ENCODE results near the gene PHKA2. TPM values are rescaled to one million over a fixed set of nuclear protein-coding genes. Genes with fewer than 3 reads are reported as not detected.
"Not testable (repeated sequence)": the region's sequence is repeated elsewhere in the genome, so short reads cannot be mapped to it uniquely, and the experiment has no call there.

Gene PHKA2, protein sequence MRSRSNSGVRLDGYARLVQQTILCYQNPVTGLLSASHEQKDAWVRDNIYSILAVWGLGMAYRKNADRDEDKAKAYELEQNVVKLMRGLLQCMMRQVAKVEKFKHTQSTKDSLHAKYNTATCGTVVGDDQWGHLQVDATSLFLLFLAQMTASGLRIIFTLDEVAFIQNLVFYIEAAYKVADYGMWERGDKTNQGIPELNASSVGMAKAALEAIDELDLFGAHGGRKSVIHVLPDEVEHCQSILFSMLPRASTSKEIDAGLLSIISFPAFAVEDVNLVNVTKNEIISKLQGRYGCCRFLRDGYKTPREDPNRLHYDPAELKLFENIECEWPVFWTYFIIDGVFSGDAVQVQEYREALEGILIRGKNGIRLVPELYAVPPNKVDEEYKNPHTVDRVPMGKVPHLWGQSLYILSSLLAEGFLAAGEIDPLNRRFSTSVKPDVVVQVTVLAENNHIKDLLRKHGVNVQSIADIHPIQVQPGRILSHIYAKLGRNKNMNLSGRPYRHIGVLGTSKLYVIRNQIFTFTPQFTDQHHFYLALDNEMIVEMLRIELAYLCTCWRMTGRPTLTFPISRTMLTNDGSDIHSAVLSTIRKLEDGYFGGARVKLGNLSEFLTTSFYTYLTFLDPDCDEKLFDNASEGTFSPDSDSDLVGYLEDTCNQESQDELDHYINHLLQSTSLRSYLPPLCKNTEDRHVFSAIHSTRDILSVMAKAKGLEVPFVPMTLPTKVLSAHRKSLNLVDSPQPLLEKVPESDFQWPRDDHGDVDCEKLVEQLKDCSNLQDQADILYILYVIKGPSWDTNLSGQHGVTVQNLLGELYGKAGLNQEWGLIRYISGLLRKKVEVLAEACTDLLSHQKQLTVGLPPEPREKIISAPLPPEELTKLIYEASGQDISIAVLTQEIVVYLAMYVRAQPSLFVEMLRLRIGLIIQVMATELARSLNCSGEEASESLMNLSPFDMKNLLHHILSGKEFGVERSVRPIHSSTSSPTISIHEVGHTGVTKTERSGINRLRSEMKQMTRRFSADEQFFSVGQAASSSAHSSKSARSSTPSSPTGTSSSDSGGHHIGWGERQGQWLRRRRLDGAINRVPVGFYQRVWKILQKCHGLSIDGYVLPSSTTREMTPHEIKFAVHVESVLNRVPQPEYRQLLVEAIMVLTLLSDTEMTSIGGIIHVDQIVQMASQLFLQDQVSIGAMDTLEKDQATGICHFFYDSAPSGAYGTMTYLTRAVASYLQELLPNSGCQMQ
- total RNA-seq = 10 to 100 TPM; 19.1 to 29.4 TPM

DNA sequence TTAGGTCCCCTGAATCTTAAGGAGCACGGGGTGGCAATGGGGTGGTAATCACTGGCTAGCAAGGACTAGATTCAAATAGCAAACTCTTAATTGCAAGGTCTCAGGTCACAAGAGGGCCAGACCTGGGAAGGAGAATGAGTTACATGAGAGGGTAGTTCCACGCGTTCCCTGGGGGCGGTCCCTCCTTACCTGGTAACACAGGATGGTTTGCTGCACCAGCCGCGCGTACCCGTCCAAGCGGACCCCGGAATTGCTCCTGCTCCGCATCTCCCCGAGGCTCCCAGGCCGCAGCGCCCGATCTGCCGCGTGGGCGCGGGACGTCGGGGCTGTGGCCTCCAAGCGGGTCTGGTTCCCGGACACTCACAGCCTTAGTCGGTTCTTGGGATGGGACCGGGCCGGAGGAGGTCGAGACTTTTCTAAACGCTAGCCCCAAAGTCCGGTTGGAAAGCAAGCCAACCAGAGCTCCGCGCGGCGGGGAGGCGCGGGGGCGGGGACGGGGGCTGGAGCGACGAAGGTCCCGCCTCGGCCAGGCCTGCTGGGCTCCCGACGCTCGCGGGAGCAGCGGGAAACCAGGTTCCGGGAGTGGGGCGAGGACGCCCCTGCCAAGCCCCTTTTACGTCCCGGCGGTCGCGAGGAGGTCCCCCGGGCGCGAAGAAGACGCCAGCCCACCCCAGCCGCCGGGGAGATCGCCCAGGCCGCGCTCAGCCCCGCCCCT is at the start of gene PHKA2:
TSS of gene PHKA2 (minus strand) at position 449 of the 715 bp plus-strand sequence. CDS start at position 267, 182 bp downstream.
- H3K27me3 Mint-ChIP-seq = peaks cover 0 to 4% of the 10 kb centered on the region in 2 donors
- no peaks in the 10 kb centered on the region for H3K36me3 Mint-ChIP-seq
- peak within 1 kb of the TSS; percentile 97 for H3K4me3 Mint-ChIP-seq
- ATAC-seq (peak; percentile 64 to 73), DNase-seq (ENCODE audit: low spot score) (peak; percentile 73)
- no peaks in the 10 kb centered on the region for H3K9me3 Mint-ChIP-seq
- H3K4me1 Mint-ChIP-seq (ENCODE audit: low read depth in 2 of 2) = peaks cover 4 to 5% of the 10 kb centered on the region in 2 donors
- peak within 1 kb of the TSS; percentile 86 to 87 for H3K27ac Mint-ChIP-seq

DNA sequence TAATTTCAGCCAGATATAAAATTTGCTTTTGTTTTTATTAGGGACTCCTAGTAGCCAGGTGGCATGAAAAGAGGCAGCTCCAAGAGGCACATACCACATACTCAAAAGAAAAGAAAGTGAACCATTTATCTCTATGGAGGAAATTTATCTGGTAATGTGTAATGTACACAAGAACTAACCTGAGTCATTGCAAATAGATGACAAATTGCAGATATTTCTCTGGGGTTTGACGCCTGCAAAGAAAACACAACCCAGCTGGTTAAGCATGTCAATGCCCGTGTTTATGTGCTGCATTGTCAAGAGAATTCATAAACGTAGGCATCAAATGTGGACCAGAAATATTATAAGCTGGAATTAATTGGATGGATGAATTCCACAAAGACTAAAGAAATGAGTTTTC is 46.9 kb upstream of the PHKA2 start:
- H3K36me3 Mint-ChIP-seq = no peaks in the 10 kb centered on the region
- no peak overlapping the region for H3K4me3 Mint-ChIP-seq
- peaks cover 0 to 2% of the 10 kb centered on the region in 2 donors for H3K4me1 Mint-ChIP-seq (ENCODE audit: low read depth in 2 of 2)

DNA sequence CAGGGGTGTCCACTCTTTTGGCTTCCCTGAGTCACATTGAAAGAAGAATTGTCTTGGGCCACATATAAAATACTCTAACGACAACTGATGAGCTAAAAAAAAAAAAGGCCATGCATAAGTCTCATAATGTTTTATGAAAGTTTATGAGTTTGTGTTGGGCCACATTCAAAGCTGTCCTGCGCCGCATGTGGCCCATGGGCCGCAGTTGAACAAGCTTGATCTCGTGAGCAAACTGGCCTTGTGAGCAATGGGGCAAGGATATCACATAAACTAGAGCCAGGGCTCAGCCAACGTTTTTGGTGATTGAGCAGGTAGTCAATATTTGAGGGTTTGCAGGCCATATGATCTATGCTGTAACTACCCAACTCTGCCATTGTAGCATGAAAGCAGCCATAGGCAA is 44.6 kb upstream of the PHKA2 start:
- Mint-ChIP-seq H3K9me3 (no peaks in the 10 kb centered on the region), H3K4me3 (no peak overlapping the region), H3K36me3 (no peaks in the 10 kb centered on the region), H3K4me1 (ENCODE audit: low read depth in 2 of 2) (peaks cover 0 to 2% of the 10 kb centered on the region in 2 donors), H3K27me3 (no peaks in the 10 kb centered on the region), H3K27ac (no peak overlapping the region)
- DNase-seq (ENCODE audit: low spot score) (no peak), ATAC-seq (no peak)

More for the DNA sequence above, 46.9 kb upstream of the PHKA2 start:
- Mint-ChIP-seq H3K27ac (no peak overlapping the region), H3K9me3 (no peaks in the 10 kb centered on the region), H3K27me3 (no peaks in the 10 kb centered on the region)
- ATAC-seq = no peak
- no peak for DNase-seq (ENCODE audit: low spot score)

DNA sequence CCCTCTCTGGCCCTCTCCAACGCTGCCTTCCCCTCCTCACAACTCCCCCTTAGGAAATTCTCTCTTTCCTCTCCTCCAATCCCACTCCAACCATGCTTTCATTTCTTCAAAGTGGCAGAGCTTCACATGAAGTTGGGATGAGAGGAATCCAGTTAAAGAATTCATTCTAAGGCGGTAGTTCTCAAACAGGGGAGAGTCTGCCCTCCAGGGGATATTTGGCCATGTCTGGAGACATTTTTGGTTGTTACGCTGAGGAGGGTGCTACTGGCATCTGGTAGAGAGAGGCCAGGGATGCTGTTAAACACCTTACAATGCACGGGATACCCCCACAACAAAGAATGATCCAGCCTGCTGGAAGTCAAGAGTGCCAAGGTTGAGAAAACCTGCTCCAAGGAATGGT is 40.5 kb upstream of the PHKA2 start:
- Mint-ChIP-seq H3K4me3 (no peak overlapping the region), H3K36me3 (no peaks in the 10 kb centered on the region), H3K9me3 (no peaks in the 10 kb centered on the region), H3K27ac (no peak overlapping the region), H3K4me1 (ENCODE audit: low read depth in 2 of 2) (no peaks in the 10 kb centered on the region), H3K27me3 (peaks cover 0 to 2% of the 10 kb centered on the region in 2 donors)
- DNase-seq (ENCODE audit: low spot score) = no peak
- no peak for ATAC-seq

DNA sequence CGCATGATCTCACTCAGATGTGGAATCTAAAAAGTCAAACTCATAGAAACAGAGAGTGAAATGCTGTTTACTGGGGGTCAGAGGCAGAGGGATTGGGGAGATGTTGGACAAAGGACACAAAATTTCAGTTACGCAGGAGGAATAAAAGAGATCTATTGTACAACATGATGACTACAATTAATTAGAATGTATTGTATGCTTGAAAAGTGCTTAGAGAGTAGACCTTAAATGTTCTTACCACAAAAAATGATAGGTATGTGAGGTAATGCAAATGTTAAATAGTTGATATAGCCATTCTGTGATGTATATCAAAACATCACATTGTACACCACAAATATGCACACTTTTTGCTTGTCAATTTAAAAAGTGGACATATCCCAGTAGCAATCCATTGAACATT is 36.1 kb upstream of the PHKA2 start:
- DNase-seq (ENCODE audit: low spot score) = no peak
- no peaks in the 10 kb centered on the region for H3K4me1 Mint-ChIP-seq (ENCODE audit: low read depth in 2 of 2)
- no peaks in the 10 kb centered on the region for H3K36me3 Mint-ChIP-seq
- H3K9me3 Mint-ChIP-seq = no peaks in the 10 kb centered on the region
- no peak overlapping the region for H3K27ac Mint-ChIP-seq
- H3K4me3 Mint-ChIP-seq = no peak overlapping the region
- peaks cover 0 to 2% of the 10 kb centered on the region in 2 donors for H3K27me3 Mint-ChIP-seq
- ATAC-seq = no peak

DNA sequence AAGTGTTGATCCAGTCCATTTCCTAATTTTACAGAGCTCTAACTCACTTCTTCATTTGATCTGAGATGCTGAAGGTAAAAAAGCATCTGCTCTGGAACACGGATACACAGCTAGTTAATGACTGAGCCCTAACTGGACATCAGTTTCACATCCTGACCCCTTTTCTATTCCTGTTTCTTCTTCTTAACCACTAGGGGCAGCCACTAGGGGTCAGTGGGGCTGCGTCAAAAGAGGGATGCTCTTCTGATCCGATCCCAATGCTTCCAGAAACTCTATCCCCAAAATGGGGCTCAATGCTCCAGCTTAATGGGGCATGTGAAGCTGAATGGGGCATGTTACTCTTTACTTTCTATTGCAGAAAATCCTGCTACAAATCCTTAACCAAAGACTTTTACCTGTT is 33.4 kb upstream of the PHKA2 start:
- Mint-ChIP-seq H3K4me3 (no peak overlapping the region), H3K4me1 (ENCODE audit: low read depth in 2 of 2) (no peaks in the 10 kb centered on the region), H3K27ac (no peak overlapping the region), H3K27me3 (no peaks in the 10 kb centered on the region), H3K36me3 (no peaks in the 10 kb centered on the region), H3K9me3 (no peaks in the 10 kb centered on the region)
- DNase-seq (ENCODE audit: low spot score) (no peak), ATAC-seq (no peak)

DNA sequence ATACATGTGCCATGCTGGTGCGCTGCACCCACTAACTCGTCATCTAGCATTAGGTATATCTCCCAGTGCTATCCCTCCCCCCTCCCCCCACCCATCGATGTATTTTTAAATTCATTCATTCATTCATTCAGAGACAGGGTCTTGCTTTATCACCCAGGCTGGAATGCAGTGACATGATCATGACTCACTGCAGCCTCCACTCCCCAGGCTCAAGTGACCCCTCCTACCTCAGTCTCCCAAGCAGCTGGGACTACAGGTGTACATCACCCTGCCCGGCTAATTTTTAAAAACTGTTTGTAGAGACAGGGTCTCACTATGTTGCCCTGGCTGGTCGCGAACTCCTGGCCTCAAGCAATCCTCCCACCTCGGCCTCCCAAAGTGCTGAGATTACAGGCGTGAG is 32.7 kb upstream of the PHKA2 start:
- not testable (repeated sequence) for H3K4me1 Mint-ChIP-seq (ENCODE audit: low read depth in 2 of 2); DNase-seq (ENCODE audit: low spot score); H3K27ac Mint-ChIP-seq; H3K27me3 Mint-ChIP-seq; H3K9me3 Mint-ChIP-seq; H3K36me3 Mint-ChIP-seq; H3K4me3 Mint-ChIP-seq; ATAC-seq

DNA sequence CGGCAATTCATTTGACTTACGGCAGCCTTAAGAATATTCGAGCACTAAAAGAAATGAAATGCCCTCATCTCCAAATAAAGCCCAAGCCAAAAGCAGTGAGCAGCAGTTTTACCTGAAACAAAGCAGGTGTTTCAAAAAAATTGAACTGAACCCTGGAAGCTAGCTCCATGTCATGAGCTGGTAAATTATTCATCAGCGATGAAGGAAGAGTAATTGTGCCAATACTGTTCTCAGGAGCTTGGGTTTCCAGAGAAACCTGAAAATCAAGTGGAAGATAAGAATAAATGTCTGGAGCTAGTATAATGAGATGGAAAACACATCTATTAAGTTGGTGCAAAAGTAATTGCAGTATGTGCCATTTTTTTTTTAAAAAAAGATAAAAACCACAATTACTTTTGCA is 24.0 kb upstream of the PHKA2 start:
- ATAC-seq (no peak), DNase-seq (ENCODE audit: low spot score) (no peak)
- Mint-ChIP-seq H3K4me1 (ENCODE audit: low read depth in 2 of 2) (no peaks in the 10 kb centered on the region), H3K27ac (no peak overlapping the region), H3K4me3 (no peak overlapping the region), H3K36me3 (no peaks in the 10 kb centered on the region), H3K9me3 (no peaks in the 10 kb centered on the region), H3K27me3 (no peaks in the 10 kb centered on the region)

DNA sequence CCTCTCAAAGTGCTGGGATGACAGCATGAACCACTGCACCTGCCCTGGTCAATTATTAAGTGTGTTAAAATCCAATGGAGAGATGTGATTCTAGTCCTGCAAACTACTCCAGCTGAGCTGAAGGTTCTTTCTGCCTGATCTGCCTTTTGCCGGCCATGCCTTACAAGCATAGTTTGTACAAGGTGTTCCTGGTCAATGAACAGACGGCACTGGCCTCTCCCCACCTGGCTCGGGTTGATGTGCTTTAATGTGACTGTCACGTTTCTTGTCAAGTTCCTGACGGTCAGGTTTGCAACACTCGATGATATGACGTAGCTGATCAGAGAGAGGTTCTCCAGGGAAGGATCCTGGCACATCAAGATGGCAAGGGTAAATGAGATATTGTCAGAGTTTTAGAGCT is 23.1 kb upstream of the PHKA2 start:
- Mint-ChIP-seq H3K36me3 (no peaks in the 10 kb centered on the region), H3K27ac (no peak overlapping the region)

DNA sequence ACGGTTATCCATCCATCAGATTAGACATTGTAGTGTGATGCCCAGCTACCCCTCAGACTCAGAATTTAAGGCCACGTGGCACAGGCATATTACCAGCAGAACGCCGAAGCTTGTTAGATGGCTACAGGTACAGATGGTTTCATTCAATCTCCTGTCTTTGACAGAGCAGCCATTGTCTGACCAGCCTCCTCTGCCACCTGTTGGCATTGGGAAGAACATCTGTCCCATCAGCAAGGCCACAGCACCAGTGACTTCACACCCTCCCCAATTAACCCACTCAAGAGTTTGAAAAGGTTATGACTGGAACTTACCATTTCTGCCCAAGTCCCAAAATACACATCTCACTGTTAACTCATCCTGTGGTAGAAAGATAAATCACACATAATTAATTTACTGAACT is 22.0 kb upstream of the PHKA2 start:
- DNase-seq (ENCODE audit: low spot score) = no peak
- Mint-ChIP-seq H3K27ac (no peak overlapping the region), H3K9me3 (no peaks in the 10 kb centered on the region), H3K4me1 (ENCODE audit: low read depth in 2 of 2) (no peaks in the 10 kb centered on the region), H3K36me3 (no peaks in the 10 kb centered on the region), H3K4me3 (no peak overlapping the region), H3K27me3 (no peaks in the 10 kb centered on the region)
- no peak for ATAC-seq

More for the DNA sequence above, 23.1 kb upstream of the PHKA2 start:
- H3K4me1 Mint-ChIP-seq (ENCODE audit: low read depth in 2 of 2) = no peaks in the 10 kb centered on the region
- DNase-seq (ENCODE audit: low spot score) (no peak), ATAC-seq (no peak)
- no peak overlapping the region for H3K4me3 Mint-ChIP-seq
- no peaks in the 10 kb centered on the region for H3K27me3 Mint-ChIP-seq
- H3K9me3 Mint-ChIP-seq = no peaks in the 10 kb centered on the region

DNA sequence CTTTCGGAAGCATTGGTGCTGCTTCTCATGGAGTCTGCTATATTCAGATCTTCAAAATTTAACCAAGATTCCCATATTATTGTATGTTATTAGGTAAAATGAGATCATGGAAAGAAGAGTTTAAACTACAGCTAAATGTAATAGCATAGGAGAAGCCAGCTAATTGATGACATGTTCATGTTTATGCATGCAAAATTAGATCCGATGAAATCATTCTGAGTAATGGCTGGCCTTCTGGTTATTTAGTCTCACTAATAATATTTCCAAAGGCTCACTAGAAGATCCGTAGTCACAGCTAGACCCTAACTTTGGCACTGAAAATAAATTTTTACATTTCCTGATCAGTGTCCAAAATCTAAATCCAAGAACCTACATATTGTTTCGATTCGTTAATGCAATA is 19.8 kb upstream of the PHKA2 start:
- no peak overlapping the region for H3K27ac Mint-ChIP-seq
- no peak for DNase-seq (ENCODE audit: low spot score)
- no peaks in the 10 kb centered on the region for H3K27me3 Mint-ChIP-seq
- no peaks in the 10 kb centered on the region for H3K9me3 Mint-ChIP-seq
- H3K4me1 Mint-ChIP-seq (ENCODE audit: low read depth in 2 of 2) = no peaks in the 10 kb centered on the region
- ATAC-seq = no peak
- no peak overlapping the region for H3K4me3 Mint-ChIP-seq
- no peaks in the 10 kb centered on the region for H3K36me3 Mint-ChIP-seq

DNA sequence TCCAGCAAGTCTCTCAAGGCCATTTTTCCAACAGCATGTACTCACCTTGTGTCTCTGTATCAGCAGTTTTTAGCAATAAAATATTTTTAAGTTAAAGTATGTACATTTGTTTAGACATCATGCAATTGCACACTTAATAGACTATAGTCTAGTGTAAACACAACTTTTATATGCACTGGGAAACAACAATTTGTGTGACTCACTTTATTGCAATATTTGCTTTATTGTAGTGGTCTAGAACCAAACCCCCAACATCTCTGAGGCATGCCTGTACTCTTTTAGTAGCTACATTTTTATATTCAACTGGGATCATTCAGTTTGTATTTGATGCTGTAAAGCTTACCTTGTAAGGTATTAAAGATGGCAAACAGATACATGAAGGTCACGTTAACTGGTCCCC is 14.7 kb upstream of the PHKA2 start:
- Mint-ChIP-seq H3K4me3 (no peak overlapping the region), H3K27me3 (peaks cover 0 to 2% of the 10 kb centered on the region in 2 donors), H3K4me1 (ENCODE audit: low read depth in 2 of 2) (no peaks in the 10 kb centered on the region), H3K27ac (no peak overlapping the region), H3K36me3 (no peaks in the 10 kb centered on the region), H3K9me3 (no peaks in the 10 kb centered on the region)
- DNase-seq (ENCODE audit: low spot score) (no peak), ATAC-seq (no peak)

DNA sequence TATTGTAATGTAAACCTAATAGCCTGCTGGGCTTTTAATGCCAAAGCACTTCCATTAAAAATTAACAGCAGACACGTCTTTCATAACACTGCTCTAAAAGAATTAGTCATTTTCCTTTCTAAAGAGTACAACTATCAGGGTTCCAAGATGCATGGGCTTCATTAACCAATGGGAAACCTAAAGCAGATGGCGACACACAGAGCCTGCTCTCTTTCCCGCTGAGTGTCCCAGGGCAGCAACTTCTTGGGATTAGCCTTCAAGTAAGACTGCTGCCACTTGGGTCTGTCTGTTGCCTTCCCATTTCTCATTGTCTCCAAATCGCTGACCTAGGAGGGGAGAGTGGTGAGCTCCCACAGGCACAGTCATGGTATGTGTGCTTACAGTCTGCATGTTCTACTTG is 14.0 kb upstream of the PHKA2 start:
- Mint-ChIP-seq H3K4me1 (ENCODE audit: low read depth in 2 of 2) (no peaks in the 10 kb centered on the region), H3K9me3 (no peaks in the 10 kb centered on the region), H3K4me3 (no peak overlapping the region), H3K27ac (no peak overlapping the region), H3K27me3 (peaks cover 0 to 3% of the 10 kb centered on the region in 2 donors), H3K36me3 (no peaks in the 10 kb centered on the region)
- no peak for DNase-seq (ENCODE audit: low spot score)
- no peak for ATAC-seq

Measured in natural killer cell treated with Interleukin-12 subunit alpha and Interleukin-12 subunit beta and Interleukin-15 and Interleukin-18, amount 100 ng/mL, for 72 hours (primary cell).